Right lobe of liver (tissue), 4 donors: ENCODE data around the gene KAT6B.

Experiments used
- POLR2A ChIP-seq: fragments of 450-650 bp; IDR thresholded peaks from one replicate; pipeline ENCODE4 v1.6.1; 2017; ENCODE audit warnings: antibody characterized with exemption, mild to moderate bottlenecking
- TF ChIP-seq, protein P1 (sequence below), 4 donors: fragments of 200-600 bp in 3 of 4; fragments of 450-650 bp in 1 of 4; IDR thresholded peaks; one replicate each; pipeline versions ENCODE4 v1.5.1 to v1.8.0; 2016 to 2022; ENCODE audit warnings: antibody characterized with exemption in 4 of 4, mild to moderate bottlenecking in 2 of 4
- donor health status: DM: no; HTN: no; CAD: no.
- donor health status: DM: no; HTN: no; CAD: no.
- donor health status: DM: no; HTN: yes; CAD: no.

DNA sequence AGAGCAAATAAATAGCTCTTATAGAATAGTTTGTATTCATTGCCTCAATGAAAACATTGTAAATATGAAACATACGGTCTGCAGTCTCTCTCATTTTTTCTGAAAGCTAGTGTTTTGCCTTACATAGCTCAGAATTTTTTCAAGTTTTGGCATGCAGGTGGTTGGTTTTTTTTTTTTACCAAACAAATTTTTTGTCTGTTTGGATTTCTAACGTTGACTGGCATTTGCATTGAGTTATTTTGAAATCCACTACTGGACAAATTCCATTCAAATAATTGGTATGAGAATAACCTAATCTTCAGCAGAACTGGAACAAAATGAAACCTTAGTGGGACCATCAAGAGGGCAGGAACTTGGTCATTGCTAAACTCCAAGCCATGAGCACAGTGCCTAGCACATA, 177.5 kb downstream of the KAT6B start:
- TF ChIP-seq, protein P1, sequence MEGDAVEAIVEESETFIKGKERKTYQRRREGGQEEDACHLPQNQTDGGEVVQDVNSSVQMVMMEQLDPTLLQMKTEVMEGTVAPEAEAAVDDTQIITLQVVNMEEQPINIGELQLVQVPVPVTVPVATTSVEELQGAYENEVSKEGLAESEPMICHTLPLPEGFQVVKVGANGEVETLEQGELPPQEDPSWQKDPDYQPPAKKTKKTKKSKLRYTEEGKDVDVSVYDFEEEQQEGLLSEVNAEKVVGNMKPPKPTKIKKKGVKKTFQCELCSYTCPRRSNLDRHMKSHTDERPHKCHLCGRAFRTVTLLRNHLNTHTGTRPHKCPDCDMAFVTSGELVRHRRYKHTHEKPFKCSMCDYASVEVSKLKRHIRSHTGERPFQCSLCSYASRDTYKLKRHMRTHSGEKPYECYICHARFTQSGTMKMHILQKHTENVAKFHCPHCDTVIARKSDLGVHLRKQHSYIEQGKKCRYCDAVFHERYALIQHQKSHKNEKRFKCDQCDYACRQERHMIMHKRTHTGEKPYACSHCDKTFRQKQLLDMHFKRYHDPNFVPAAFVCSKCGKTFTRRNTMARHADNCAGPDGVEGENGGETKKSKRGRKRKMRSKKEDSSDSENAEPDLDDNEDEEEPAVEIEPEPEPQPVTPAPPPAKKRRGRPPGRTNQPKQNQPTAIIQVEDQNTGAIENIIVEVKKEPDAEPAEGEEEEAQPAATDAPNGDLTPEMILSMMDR (IDR thresholded peaks at IDR 0.05) = no peak
- TF ChIP-seq POLR2A = no peak
